Panc1 (cell line): ENCODE results near the gene MAPK6.

Experiments used
- CTCF ChIP-seq: fragments of 450-650 bp; IDR thresholded peaks from 2 replicates; pipeline ENCODE4 v1.5.1; 2017; ENCODE audit warnings: mild to moderate bottlenecking
- POLR2AphosphoS5 ChIP-seq: IDR thresholded peaks from 2 replicates; pipeline ENCODE4 v1.6.1; 2012; ENCODE audit warnings: mild to moderate bottlenecking, low read depth, low read length, moderate library complexity
- SIN3A ChIP-seq: IDR thresholded peaks from 2 replicates; pipeline ENCODE4 v1.6.1; 2012; ENCODE audit warnings: low read depth, mild to moderate bottlenecking, low read length, moderate library complexity, borderline replicate concordance; ENCODE audit not compliant: insufficient read depth
- TCF7L2 ChIP-seq: IDR thresholded peaks from 2 replicates; pipeline ENCODE4 v1.6.1; 2011; ENCODE audit warnings: mild to moderate bottlenecking, low read depth, low read length, inconsistent platforms

GRCh38 chr15:51982770-51983103 is 36.3 kb upstream of the MAPK6 start:
- no peak for TF ChIP-seq CTCF
- TF ChIP-seq POLR2AphosphoS5, result no peak
- no peak for TF ChIP-seq TCF7L2
- no peak for TF ChIP-seq SIN3A
